RWPE1 (cell line): ENCODE results near the gene MROH2B.

Source experiments
- CTCF ChIA-PET: fragments of 350-600 bp; sonication (Branson Sonifier 250); formaldehyde crosslinking; extraction: SDS; loops from one replicate; lab custom pipeline; 2021; lab: Yijun Ruan, JAX
- POLR2A ChIA-PET: fragments of 400-600 bp; formaldehyde crosslinking; extraction: SDS; loops from one replicate; lab custom pipeline; 2020; ENCODE audit warnings: antibody characterized with exemption; ENCODE audit not compliant: low non-redundant PET; lab: Yijun Ruan, JAX
- DNase-seq: peaks from one replicate; pipeline ENCODE4 v3.0.0; 2012; ENCODE audit warnings: low spot score
- H3K27ac ChIP-seq: fragments of 450-650 bp; 2 replicates; pipeline ENCODE4 v1.5.1; 2017
- CTCF ChIP-seq: fragments of 450-650 bp; conservative IDR thresholded peaks from 2 replicates; pipeline ENCODE4 v1.5.1; 2017; ENCODE audit warnings: low read depth, mild to moderate bottlenecking

MROH2B gene

GRCh38 chr5:41102341-41102740, 31.2 kb upstream of the MROH2B start:
- POLR2A ChIA-PET, result no interaction called here
- no peak for TF ChIP-seq CTCF
- H3K27ac ChIP-seq, result no peak overlapping the region
- CTCF ChIA-PET, result no interaction called here
- DNase-seq, result no peak

- POLR2A ChIA-PET, result no interaction called here
- no peak for TF ChIP-seq CTCF
- CTCF ChIA-PET, result no interaction called here
- DNase-seq, result no peak
- no peak overlapping the region for H3K27ac ChIP-seq
These were observed 26.5 kb upstream of the MROH2B start for GRCh38 chr5:41097642-41098041.

DNA sequence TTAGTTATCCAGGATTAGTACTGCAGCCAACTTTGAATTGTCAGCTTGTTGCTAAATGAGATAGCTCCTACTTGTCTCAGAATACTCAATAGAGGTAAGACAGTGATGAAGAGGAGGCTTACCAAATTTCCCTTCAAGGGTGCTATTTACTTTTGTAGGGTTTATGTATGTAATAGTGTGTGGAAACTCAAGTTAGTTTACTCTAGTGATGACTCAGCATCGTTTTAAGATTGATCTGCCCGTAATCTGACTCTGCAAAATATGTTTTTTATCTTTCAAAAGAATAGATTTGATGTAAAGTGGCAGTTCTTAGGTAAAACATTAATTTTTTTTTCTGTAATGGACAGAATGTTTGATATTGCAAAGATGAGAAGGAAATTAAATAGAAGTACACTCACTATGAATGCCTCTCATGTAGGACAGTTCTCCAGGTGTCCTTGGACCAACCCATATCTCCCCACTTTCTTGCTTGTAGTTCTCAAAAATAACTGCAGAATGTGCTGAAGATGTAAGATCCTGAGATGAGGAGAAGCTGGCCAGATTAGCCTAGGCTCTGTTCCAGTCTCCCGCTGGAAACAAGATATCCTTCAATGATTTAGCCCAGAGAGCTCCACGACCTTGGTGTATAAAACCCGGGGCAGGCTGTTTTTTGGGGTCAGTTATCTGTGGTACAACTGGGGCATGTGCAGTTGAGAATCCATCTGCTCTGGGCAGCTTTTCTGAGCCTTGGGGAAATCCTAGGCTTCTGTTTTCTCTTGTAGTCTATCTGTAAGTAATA, 24.4 kb upstream of the MROH2B start:
- H3K27ac ChIP-seq, result no peak overlapping the region
- POLR2A ChIA-PET, result no interaction called here
- no peak for DNase-seq
- no peak for TF ChIP-seq CTCF
- CTCF ChIA-PET, result interaction anchor here (0.6 kb wide), 1 partner anchor 10 kb away, joined by 4 read pairs; no protein-coding TSS in a partner anchor

GRCh38 chr5:41094871-41095270, 23.7 kb upstream of the MROH2B start:
- DNase-seq, result no peak
- H3K27ac ChIP-seq, result no peak overlapping the region
- TF ChIP-seq CTCF, result no peak
- POLR2A ChIA-PET, result no interaction called here
- CTCF ChIA-PET, result interaction anchor here (0.6 kb wide), 1 partner anchor 10 kb away, joined by 4 read pairs; no protein-coding TSS in a partner anchor

DNA sequence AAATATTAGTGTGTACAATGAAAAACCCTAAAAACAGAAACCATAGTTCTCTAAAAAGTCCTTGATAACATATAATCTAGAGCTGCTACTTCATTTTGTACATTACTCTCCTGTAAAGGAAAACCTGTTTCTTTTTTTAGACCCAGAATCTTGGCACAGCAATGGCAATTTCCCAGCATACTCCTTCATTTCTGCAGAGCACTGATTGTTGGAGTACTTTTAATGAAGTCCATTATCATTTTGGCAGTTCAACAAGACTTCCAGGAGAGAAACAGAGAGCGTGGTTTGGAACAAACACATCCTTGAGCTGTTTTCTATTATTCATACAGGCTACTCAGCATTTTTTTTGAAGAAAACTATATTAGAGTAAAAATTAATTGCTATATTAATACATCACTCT, 22.7 kb upstream of the MROH2B start:
- DNase-seq, result no peak
- ChIA-PET CTCF (no interaction called here), POLR2A (no interaction called here)
- TF ChIP-seq CTCF, result no peak
- no peak overlapping the region for H3K27ac ChIP-seq

- no peak for DNase-seq
- no peak overlapping the region for H3K27ac ChIP-seq
- POLR2A ChIA-PET, result no interaction called here
- CTCF ChIA-PET, result no interaction called here
- TF ChIP-seq CTCF, result no peak
These were observed 16.3 kb upstream of the MROH2B start for GRCh38 chr5:41087461-41087860.
